ENCODE measurements around the gene ZNF277. TPM values are rescaled to one million over a fixed set of nuclear protein-coding genes. Genes with fewer than 3 reads are reported as not detected.

ZNF277 gene
- total RNA-seq, 6 donors from 2014 or later: 20.8 to 63.1 (median 34.8) TPM

DNA sequence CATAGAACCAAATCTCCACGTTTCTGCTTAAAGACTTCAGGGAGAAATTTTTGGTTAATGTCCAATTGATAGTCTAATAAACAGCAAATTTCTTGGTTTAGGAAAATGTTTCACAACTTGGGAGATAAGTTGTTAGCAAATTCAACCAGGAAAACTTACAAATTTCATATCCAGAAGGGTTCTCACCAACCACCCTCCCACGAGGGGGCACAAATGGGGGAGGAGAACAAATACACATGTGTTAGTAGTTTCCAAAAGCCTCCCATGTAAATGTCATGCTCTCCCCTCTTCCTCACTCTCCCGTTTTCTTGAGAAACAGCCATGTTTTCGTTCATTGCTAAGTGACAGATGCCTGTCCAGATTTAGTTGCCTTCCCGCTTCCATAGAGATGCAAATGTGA lies 10.8 kb upstream of the ZNF277 start:
- Histone ChIP-seq H3K4me1 (peaks cover 16 to 44% (median 31%) of the 10 kb centered on the region in 4 donors), H3K4me3 (no peak overlapping the region), H3K36me3 (no peaks in the 10 kb centered on the region), H3K27me3 (no peaks in the 10 kb centered on the region), H3K9me3 (no peaks in the 10 kb centered on the region), H3K27ac (no peak overlapping the region)
- DNase-seq: no peak
- WGBS, 2 donors: 73 to 75% methylated on average over 5 of the region's 5 CpGs
- ATAC-seq (ENCODE audit: low FRiP score in 2 of 2): no peak
- no peak for TF ChIP-seq EP300 (IDR thresholded peaks at IDR 0.05)
- TF ChIP-seq CTCF (IDR thresholded peaks at IDR 0.05): no peak
- no peak for TF ChIP-seq POLR2AphosphoS5 (IDR thresholded peaks at IDR 0.05)
- no peak for TF ChIP-seq POLR2A (IDR thresholded peaks at IDR 0.05)

GRCh38 chr7:112197322-112197721 lies 9.2 kb upstream of the ZNF277 start:
- TF ChIP-seq POLR2AphosphoS5 (IDR thresholded peaks at IDR 0.05): no peak
- TF ChIP-seq POLR2A (IDR thresholded peaks at IDR 0.05): no peak
- no peak for TF ChIP-seq EP300 (IDR thresholded peaks at IDR 0.05)
- TF ChIP-seq CTCF (IDR thresholded peaks at IDR 0.05): no peak
- no peaks in the 10 kb centered on the region for H3K9me3 ChIP-seq
- H3K4me1 ChIP-seq: peaks cover 16 to 41% (median 25%) of the 10 kb centered on the region in 4 donors
- no peak overlapping the region for H3K4me3 ChIP-seq
- ATAC-seq (ENCODE audit: low FRiP score in 2 of 2) (no peak), DNase-seq (no peak)
- 75 to 77% methylated on average over 6 of the region's 6 CpGs for WGBS, 2 donors
- no peaks in the 10 kb centered on the region for H3K27me3 ChIP-seq
- H3K27ac ChIP-seq: no peak overlapping the region
- H3K36me3 ChIP-seq: no peaks in the 10 kb centered on the region

- no peak for ATAC-seq (ENCODE audit: low FRiP score in 2 of 2)
- Histone ChIP-seq H3K4me1 (peaks cover 24 to 46% (median 31%) of the 10 kb centered on the region in 4 donors), H3K4me3 (no peak overlapping the region), H3K36me3 (no peaks in the 10 kb centered on the region), H3K27ac (peak overlapping the region in 1 of 4 donors; percentile 21), H3K27me3 (no peaks in the 10 kb centered on the region), H3K9me3 (no peaks in the 10 kb centered on the region)
- TF ChIP-seq CTCF (IDR thresholded peaks at IDR 0.05) (no peak), POLR2AphosphoS5 (IDR thresholded peaks at IDR 0.05) (no peak), POLR2A (IDR thresholded peaks at IDR 0.05) (no peak), EP300 (IDR thresholded peaks at IDR 0.05) (no peak)
- WGBS, 2 donors: 66 to 79% methylated on average over 2 of the region's 2 CpGs
- no peak for DNase-seq
Observed at GRCh38 chr7:112199035-112199655, 7.3 kb upstream of the ZNF277 start.

DNA sequence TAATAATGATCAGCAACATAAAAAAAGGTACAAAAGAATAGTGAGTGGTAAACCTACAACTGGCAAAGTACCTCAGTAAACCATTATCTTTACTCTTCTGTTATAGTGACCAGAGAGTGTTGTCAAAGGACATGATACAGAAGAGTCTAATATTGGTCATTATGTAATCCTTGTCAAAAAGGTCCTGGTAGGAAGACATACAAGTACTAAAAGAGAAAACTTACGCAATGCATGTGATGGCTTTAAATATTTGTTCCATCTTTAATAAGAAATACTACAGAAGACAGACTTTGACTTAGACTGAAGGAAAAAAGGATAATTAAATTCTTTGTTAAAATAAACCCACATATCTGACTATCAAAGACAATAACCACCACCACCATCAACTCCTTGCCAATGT lies 6.8 kb upstream of the ZNF277 start:
- Histone ChIP-seq H3K27ac (peak overlapping the region in 1 of 4 donors; percentile 21), H3K27me3 (no peaks in the 10 kb centered on the region), H3K9me3 (no peaks in the 10 kb centered on the region), H3K4me3 (no peak overlapping the region), H3K36me3 (no peaks in the 10 kb centered on the region), H3K4me1 (peaks cover 24 to 43% (median 34%) of the 10 kb centered on the region in 4 donors)
- WGBS, 2 donors: 83 to 90% methylated on average over 1 of the region's 1 CpG
- DNase-seq: no peak
- TF ChIP-seq POLR2AphosphoS5 (IDR thresholded peaks at IDR 0.05): no peak
- TF ChIP-seq CTCF (IDR thresholded peaks at IDR 0.05): no peak
- TF ChIP-seq EP300 (IDR thresholded peaks at IDR 0.05): no peak
- no peak for TF ChIP-seq POLR2A (IDR thresholded peaks at IDR 0.05)
- no peak for ATAC-seq (ENCODE audit: low FRiP score in 2 of 2)

GRCh38 chr7:112201411-112201810 lies 5.1 kb upstream of the ZNF277 start:
- no peaks in the 10 kb centered on the region for H3K27me3 ChIP-seq
- 85 to 93% methylated on average over 6 of the region's 6 CpGs for WGBS, 2 donors
- H3K4me3 ChIP-seq: no peak overlapping the region
- H3K36me3 ChIP-seq: no peaks in the 10 kb centered on the region
- no peak for DNase-seq
- TF ChIP-seq EP300 (IDR thresholded peaks at IDR 0.05): no peak
- TF ChIP-seq POLR2AphosphoS5 (IDR thresholded peaks at IDR 0.05): no peak
- no peak for TF ChIP-seq CTCF (IDR thresholded peaks at IDR 0.05)
- TF ChIP-seq POLR2A (IDR thresholded peaks at IDR 0.05): no peak
- peaks cover 24 to 43% (median 34%) of the 10 kb centered on the region in 4 donors for H3K4me1 ChIP-seq
- ATAC-seq (ENCODE audit: low FRiP score in 2 of 2): no peak
- no peak overlapping the region for H3K27ac ChIP-seq
- no peaks in the 10 kb centered on the region for H3K9me3 ChIP-seq
